H7 (cell line): ENCODE measurements around the gene IL11. TPM values are rescaled to one million over a fixed set of nuclear protein-coding genes. Genes with fewer than 3 reads are reported as not detected.

ENCODE experiments used
- DNase-seq: peaks from one replicate; pipeline ENCODE4 v3.0.0; 2012
- H3K27me3 ChIP-seq: 2 replicates; pipeline ENCODE4 v1.6.0; 2011; ENCODE audit warnings: mild to moderate bottlenecking, low read length; ENCODE audit not compliant: control insufficient read depth, insufficient read depth
- H3K36me3 ChIP-seq: replicated peaks from 2 replicates; pipeline ENCODE4 v1.5.1; 2011; ENCODE audit warnings: low read length; ENCODE audit not compliant: control insufficient read depth, insufficient read depth
- H3K4me3 ChIP-seq: 2 replicates; pipeline ENCODE4 v1.5.1; 2011; ENCODE audit warnings: low read depth, mild to moderate bottlenecking, control low read depth, low read length, moderate library complexity; ENCODE audit not compliant: insufficient read depth
- total RNA-seq: library from RNA; depleted of rRNA; stranded (reverse); fragments of >200 nt; shearing (Covaris generic); gene quantifications from 2 replicates; pipeline ENCODE4 v1.2.3, GENCODE V29; 2014

The IL11 gene
- total RNA-seq, 1 experiment from 2014 or later = 0.59 TPM

DNA sequence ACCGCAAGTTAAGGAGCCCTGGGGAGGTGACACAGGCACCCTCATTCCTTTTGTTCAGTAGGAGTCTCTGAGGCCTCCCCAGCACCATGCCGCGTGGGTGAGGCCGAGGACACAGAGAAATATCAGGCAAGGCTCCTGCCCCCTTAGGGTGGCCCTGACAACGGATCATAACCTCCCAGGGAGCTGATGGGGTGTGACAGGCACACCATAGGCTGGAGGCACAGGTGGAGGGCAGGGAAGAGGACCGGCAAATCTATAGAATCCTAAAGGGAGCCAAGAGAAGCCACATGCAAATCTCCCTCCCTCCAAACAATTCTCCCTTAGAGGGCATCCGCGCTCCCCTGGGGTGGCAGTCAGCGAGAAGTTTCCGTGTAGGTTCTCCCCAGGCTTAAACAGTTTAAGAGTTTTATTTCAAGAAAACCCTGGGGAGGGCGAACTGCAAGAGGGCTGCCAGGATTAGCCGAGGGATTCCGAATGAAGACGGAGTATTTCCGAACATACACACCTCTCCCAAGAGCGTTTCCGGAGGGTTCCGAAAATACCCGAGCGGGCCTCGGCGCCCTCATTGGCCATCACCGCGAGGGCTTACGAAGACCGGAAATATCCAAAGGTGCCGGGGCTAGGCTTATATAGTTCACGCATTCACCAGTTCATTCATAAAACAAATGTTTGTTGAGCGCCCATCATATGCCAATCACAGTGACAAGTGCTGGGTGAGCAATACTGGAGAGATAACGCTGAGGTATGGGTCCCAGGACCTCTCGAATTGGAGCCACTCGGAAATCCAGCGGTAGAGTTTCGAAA, 14.9 kb upstream of the IL11 start:
- DNase-seq = peak; percentile 93
- H3K36me3 ChIP-seq = peaks cover 28% of the 10 kb centered on the region
- peak overlapping the region; percentile 94 for H3K4me3 ChIP-seq
- peaks cover 13% of the 10 kb centered on the region; the same call in 1 of the 2 replicates for H3K27me3 ChIP-seq

DNA sequence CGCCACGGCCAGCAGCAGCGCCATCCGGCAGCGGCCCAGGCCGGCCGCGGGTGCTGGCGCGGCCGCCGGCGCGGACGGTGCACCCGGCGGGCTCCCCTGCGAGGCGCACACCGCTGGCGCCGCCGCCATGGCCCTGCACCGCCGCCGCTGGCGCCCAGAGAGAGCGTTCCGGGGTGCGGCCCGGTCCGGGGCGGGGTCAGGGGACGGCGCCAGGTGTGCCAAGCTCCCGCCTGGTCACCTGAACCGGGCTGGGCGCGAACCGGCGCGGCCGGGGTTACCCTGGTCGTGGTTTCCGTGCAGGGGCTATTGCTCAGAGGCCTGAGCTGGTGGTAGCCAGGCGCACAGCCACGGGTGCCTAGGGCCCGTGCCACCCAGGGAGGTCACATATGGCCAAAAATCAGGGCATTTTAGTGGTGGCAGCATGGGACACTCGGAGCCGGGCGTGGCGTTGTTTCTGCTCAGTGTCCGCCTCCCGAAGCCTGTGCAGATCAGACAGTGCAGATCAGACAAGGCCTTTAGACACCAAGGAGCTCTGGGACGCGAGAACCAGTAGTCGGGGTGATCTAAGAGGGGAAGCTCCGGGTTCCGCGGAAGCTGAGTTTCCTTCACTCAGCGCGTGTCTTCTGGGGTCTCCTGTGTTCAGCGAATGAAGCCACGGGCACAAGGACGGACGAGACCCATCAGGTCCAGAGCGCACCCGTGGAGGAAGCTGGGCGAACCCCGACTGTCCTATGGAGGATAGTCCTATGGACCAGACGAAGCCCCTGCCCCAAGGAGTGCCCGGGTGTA, 14.1 kb upstream of the IL11 start, which contains the start of gene TMEM238:
Gene TMEM238 (minus strand): TSS at position 162 of the 789 bp plus-strand sequence. CDS start 33 bp downstream, at position 129.
- Histone ChIP-seq H3K36me3 (peaks cover 27% of the 10 kb centered on the region), H3K4me3 (peak within 1 kb of the TSS; percentile 94), H3K27me3 (peaks cover 13% of the 10 kb centered on the region; the same call in 1 of the 2 replicates)
- DNase-seq = peak; percentile 75

DNA sequence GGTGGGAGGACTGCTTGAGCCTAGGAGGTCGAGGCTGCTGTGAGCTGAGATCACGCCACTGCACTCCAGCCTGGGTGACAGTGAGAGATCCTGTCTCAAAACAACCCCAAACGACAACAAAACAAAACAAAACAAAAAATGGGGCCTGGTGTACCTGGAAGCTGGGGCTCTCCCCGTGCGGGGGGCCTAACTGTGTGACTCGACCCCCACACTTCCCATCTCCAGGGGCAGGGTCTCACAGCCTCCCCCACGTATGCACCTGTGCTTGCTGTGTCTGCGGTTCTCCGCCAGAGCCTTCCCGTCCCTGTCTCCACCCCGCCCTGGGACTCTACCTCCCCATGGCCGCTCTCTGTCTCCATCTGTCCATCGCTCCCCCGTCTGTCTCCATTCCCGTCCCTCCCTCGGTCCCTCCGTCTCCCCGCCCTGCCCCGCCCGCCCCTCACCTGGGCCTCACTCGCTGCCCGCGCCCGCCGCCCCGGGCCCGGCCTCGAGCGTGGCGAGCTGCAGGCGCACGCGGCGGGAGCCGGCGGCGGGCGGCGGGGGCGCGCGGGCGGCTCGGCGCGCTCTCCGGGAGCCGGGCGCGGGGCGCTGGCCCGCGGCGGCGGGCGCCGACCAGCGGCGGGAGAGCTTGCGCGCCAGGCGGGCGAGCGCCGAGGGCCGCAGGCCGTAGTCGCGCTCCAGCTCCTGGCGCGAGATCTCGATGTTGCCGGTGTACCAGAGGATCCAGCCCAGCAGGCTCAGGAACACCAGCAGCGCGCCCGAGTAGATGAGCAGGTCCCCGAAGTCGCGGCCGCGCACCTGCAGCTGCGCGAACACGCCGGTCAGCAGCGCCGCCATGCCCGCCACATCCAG, 13.2 kb upstream of the IL11 start:
- peak; percentile 88 for DNase-seq
- Histone ChIP-seq H3K27me3 (peaks cover 14% of the 10 kb centered on the region; the same call in 1 of the 2 replicates), H3K36me3 (peaks cover 19% of the 10 kb centered on the region), H3K4me3 (peak overlapping the region; percentile 94)

DNA sequence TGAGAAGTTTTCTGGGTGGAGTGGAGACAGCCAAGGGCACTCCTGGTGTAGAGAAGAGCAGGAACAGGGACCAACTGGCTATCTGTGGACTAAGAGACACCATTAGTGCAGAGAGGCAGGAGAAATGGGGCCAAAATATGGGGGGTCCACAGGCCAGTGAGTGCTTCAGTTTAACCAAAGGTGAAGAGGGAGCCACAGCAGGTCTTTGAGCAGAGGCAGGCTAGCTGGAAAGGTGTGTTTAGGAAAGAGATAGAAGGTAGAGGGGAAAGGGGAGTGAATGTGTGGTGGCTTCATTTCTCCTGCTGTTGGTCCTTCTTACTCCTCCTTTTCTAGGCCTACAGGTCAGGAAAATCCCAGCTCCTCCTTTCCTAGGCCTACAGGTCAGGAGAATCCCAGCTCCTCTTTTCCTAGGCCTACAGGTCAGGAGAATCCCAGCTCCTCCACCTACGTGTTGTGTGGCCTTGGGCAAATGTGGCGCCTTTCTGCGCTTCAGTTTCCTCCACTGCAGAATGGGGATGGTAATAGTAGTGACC, 12.3 kb upstream of the IL11 start:
- DNase-seq = no peak
- H3K27me3 ChIP-seq = peaks cover 20% of the 10 kb centered on the region
- peaks cover 11% of the 10 kb centered on the region for H3K36me3 ChIP-seq
- H3K4me3 ChIP-seq = no peak overlapping the region

DNA sequence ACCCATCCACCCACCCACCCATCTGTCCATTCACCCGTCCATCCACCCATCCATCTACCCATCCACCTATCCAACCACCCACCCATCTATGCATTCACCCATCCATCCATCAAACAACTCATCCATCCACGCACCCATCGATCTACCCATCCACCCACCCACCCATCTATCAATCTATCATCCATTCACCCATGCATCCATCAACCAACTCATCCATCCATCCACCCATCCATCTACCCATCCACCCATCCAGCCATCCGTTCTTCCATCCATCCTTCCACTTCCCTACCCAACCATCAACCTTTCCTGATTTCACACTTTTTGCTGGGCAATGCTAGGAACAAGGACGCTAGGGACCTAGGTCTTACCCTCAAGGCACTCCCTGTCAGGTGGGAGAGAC, 11.8 kb upstream of the IL11 start:
- DNase-seq = no peak
- Histone ChIP-seq H3K4me3 (no peak overlapping the region), H3K36me3 (peaks cover 5% of the 10 kb centered on the region), H3K27me3 (peaks cover 23% of the 10 kb centered on the region)

DNA sequence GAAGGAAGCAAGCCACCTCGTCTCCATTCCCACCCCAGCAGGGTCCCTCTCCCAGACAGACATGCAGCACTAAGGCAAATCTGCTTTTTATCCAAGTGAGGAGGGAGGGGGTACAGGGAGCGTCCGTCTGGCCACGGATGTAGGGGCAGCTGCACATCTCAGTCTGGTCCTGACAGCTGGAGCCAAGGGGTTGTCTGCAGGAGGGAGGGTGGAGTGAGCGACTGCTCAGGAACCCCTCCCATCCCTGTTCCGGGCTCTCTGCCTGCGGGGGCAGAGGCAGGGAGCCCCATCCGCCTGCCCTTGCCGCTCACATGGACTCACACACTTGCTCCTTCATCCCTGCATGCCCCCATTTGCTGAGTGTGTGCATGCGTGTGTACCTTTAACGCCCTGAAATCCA, 8.9 kb upstream of the IL11 start:
- H3K4me3 ChIP-seq = no peak overlapping the region
- H3K36me3 ChIP-seq = no peaks in the 10 kb centered on the region
- peak; percentile 40 for DNase-seq
- peaks cover 20% of the 10 kb centered on the region for H3K27me3 ChIP-seq

DNA sequence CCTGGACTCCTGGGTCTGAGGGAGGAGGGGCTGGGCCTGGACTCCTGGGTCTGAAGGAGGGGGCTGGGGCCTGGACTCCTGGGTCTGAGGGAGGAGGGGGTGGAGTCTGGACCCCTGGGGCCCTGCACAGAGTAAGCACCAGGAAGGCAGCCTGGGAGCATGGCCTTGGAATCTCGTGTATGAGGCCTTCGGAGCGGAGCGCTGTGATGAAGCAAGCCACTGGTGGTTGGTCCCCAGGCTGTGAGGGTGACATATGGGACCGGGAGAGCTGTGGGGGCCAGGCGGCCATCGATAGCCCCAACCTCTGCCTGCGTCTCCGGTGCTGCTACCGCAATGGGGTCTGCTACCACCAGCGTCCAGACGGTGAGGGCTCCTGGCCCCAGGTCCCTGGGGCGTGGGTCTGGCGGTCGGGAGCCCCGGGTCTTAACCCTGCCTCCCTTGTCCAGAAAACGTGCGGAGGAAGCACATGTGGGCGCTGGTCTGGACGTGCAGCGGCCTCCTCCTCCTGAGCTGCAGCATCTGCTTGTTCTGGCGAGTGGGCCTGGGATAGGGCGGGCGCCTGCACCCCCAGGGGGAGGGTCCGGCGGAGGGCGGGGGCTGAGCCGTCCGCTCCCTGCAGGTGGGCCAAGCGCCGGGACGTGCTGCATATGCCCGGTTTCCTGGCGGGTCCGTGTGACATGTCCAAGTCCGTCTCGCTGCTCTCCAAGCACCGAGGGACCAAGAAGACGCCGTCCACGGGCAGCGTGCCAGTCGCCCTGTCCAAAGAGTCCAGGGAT, 7.3 kb upstream of the IL11 start:
- Histone ChIP-seq H3K4me3 (peak overlapping the region; percentile 43), H3K36me3 (no peaks in the 10 kb centered on the region), H3K27me3 (peaks cover 12% of the 10 kb centered on the region)
- peak; percentile 89 for DNase-seq

DNA sequence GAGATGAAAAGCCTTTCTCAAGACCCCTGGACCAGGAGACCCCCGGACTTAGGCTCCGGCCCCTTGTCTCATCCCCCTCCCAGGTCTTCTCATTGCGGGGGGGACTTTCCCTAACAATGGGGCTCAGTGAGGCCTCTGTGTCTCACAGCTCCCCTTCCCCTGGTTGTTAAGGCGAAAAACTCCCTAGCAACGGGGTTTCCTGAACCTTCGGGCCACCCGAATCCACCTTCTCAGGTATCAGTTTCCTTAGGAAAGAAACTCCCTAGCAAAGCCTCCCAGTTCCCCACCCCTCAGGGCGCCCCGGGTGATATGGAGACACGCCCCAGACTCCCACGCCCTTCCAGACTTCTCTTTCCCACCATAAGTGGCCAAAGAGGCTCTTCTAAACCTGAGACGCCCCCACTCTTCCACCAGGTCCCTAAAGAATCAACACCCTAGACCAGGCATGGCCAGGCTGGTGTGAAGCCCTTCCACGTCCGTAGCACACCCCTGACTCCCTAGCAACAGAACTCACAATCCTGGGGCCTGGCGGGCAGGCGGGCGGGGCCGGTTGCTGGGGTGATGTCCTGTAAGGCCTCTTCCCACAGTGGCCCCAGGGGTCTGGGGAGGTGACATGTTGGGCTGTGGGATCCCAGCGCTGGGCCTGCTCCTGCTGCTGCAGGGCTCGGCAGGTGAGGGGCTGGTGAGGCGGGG, 6.1 kb upstream of the IL11 start, which contains the start of gene TMEM190:
Gene TMEM190 (plus strand): TSS at position 586 of the 693 bp plus-strand sequence. CDS start 28 bp downstream, at position 614.
- peak; percentile 84 for DNase-seq
- peak within 1 kb of the TSS; percentile 43 for H3K4me3 ChIP-seq
- H3K36me3 ChIP-seq = no peaks in the 10 kb centered on the region
- peaks cover 20% of the 10 kb centered on the region for H3K27me3 ChIP-seq

DNA sequence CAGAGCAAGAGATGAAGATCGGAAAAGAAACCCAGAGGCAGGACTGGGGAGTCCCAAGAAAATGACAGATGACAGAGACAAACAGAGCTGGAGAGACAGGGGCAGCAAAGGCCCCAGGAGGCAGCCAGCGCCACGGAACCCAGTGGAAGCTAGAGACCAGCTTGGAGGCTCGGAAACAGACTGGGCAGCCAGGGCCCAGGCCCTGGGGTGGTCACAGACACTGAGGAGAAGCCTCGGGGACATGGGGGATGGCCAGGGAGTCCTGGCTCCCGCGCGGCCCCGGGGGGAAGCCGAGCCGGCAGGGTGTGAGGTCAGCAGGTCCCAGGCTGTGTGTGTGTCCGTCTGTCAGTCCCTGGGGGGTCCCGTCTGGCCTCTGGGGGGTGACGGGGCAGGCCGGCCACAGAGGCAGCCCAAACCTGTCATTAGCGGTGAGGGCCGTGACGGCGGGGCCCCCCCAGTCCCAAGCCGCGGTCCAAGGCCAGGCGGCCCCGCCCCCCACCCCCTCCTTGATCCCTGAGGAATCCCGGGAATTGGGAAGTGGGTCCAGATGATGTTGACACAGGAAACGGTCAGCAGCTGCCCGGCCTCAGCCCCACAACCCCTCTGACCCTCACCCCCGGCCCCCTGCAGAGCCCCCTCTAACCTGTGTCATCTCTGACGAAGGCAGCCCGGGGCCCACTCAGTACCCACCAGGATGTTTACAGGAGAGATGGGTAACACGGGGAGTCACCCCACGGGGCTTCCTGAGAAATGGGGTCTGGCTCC, 3.9 kb upstream of the IL11 start:
- DNase-seq = peak; percentile 88
- H3K36me3 ChIP-seq = no peaks in the 10 kb centered on the region
- H3K4me3 ChIP-seq = no peak overlapping the region
- H3K27me3 ChIP-seq = peaks cover 36% of the 10 kb centered on the region

DNA sequence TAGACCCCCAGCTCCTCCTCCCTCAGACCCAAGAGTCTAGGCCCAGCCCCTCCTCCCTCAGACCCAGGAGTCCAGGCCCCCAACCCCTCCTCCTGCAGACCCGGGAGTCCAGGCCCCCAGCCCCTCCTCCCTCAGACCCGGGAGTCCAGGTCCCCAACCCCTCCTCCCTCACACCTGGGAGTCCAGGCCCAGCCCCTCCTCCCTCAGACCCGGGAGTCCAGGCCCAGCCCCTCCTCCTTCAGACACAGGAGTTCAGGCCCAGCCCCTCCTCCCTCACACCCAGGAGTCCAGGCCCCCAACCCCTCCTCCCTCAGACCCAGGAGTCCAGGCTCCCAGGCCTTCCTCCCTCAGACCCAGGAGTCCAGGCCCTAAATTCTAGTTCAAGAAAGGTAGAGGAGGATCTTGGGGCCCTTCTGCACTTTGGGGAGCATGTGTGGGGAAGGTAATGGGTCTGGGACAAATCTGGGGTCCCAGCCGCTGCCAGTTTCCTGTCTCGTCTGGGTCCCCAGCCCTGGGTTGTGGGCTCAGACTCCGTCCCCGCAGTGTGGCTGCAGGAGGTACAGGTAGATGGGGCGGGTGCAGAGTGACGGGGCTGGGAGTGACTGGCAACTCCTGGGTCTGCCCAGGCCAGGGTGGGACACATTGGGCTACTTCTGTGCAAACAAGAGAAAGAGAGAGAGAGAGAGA, 3.2 kb upstream of the IL11 start:
- Histone ChIP-seq H3K36me3 (no peaks in the 10 kb centered on the region), H3K27me3 (peaks cover 41% of the 10 kb centered on the region), H3K4me3 (no peak overlapping the region)
- DNase-seq = peak; percentile 82

DNA sequence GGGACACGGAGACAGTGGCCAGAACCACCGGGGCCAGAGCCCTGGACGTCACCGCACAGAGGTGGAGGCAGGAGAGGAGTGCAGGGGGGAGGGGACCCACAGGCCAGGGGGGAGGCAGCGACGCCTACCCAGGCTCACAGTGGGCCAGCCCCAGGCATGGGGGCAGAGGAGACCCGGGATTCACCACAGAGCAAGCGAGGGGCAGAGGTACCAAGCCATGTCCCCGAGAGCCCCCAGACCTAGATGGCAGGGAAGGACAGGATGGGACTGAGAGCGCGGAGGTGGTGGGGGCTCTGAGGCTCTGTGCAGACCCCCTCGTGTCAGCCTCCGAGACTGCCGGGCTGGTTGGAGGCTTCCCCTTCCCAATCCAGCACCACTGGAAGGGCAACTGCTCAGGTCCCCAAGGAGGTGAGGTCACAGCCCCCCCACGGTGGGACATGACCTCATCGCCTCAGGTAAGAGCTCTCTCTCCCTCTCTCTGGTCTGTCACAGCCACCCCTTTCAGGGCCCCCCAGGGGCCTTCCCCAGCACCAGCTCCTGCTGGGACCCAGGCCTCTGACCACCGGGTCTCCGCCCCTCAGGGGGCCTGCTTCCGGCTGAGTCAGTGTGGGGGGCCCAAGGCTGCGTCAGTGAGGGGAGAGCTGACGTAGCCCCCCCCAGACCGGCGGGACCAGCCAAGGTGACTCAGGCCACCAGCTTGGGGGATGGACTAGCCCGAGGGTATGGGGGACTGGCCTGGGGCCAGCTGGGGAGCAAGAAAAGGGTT, 2.2 kb upstream of the IL11 start:
- DNase-seq = peak; percentile 73
- no peaks in the 10 kb centered on the region for H3K36me3 ChIP-seq
- H3K4me3 ChIP-seq = no peak overlapping the region
- H3K27me3 ChIP-seq = peaks cover 39% of the 10 kb centered on the region
